Daoy (cell line): ENCODE data around the gene KDM2A. TPM values are rescaled to one million over a fixed set of nuclear protein-coding genes. Genes with fewer than 3 reads are reported as not detected.
A peak's percentile ranks its signal among the peaks of the same experiment; 100 is the strongest.

Experiments
- DNase-seq: peaks from one replicate; pipeline ENCODE4 v3.0.0-alpha.2; 2015; ENCODE audit warnings: low read depth
- total RNA-seq: library from RNA; depleted of rRNA; stranded (reverse); fragments of >200 nt; shearing (Covaris generic); gene quantifications from 2 replicates; pipeline ENCODE4 v1.2.3, GENCODE V29; 2014

Gene KDM2A
- total RNA-seq, 1 experiment from 2014 or later: 24.6 TPM

GRCh38 chr11:67237574-67237973, 118.5 kb downstream of the KDM2A start:
- DNase-seq: no peak

- DNase-seq: peak; percentile 19
These were observed 120.1 kb downstream of the KDM2A start for GRCh38 chr11:67238894-67239782.

- DNase-seq: peak; percentile 99
These were observed 120.9 kb downstream of the KDM2A start for GRCh38 chr11:67239783-67240575.

GRCh38 chr11:67240576-67241389, 121.7 kb downstream of the KDM2A start:
- DNase-seq: peak; percentile 75

GRCh38 chr11:67242548-67242947, 123.5 kb downstream of the KDM2A start:
- no peak for DNase-seq

GRCh38 chr11:67243051-67243450, 124.0 kb downstream of the KDM2A start:
- DNase-seq: no peak

GRCh38 chr11:67245046-67245445, 126.0 kb downstream of the KDM2A start:
- DNase-seq: no peak

GRCh38 chr11:67247946-67248550, 129.0 kb downstream of the KDM2A start:
- DNase-seq: no peak

- DNase-seq: no peak
These were observed 129.6 kb downstream of the KDM2A start for GRCh38 chr11:67248653-67249052.

- DNase-seq: no peak
These were observed 131.3 kb downstream of the KDM2A start for GRCh38 chr11:67250059-67251043.

GRCh38 chr11:67251841-67252240, 132.8 kb downstream of the KDM2A start:
- no peak for DNase-seq

- DNase-seq: peak; percentile 32
These were observed 133.8 kb downstream of the KDM2A start for GRCh38 chr11:67252831-67253239.

- no peak for DNase-seq
These were observed 135.0 kb downstream of the KDM2A start for GRCh38 chr11:67253872-67254624.

GRCh38 chr11:67254798-67255197, 135.7 kb downstream of the KDM2A start:
- no peak for DNase-seq

GRCh38 chr11:67255353-67255752, 136.3 kb downstream of the KDM2A start:
- no peak for DNase-seq

GRCh38 chr11:67255864-67256263, 136.8 kb downstream of the KDM2A start:
- DNase-seq: no peak

GRCh38 chr11:67256477-67257135, 137.5 kb downstream of the KDM2A start:
- no peak for DNase-seq

- no peak for DNase-seq
These were observed 141.3 kb downstream of the KDM2A start for GRCh38 chr11:67260406-67260805.
